IPS-15b (cell line): Measurements from ENCODE around the gene YIPF5.

ENCODE experiments used
- H3K27me3 ChIP-seq: one replicate; pipeline ENCODE4 v1.6.1; 2013; ENCODE audit warnings: low read length; ENCODE audit not compliant: control insufficient read depth, insufficient read depth
- H3K36me3 ChIP-seq: one replicate; pipeline ENCODE4 v1.6.1; 2013; ENCODE audit warnings: low read length; ENCODE audit not compliant: control insufficient read depth, insufficient read depth
- H3K4me1 ChIP-seq: one replicate; pipeline ENCODE4 v1.6.1; 2013; ENCODE audit warnings: mild to moderate bottlenecking, low read length; ENCODE audit not compliant: control insufficient read depth, insufficient read depth
- H3K4me3 ChIP-seq: one replicate; pipeline ENCODE4 v1.5.1; 2013; ENCODE audit warnings: low read depth, low read length
- H3K9ac ChIP-seq: one replicate; pipeline ENCODE4 v1.6.1; 2013; ENCODE audit warnings: low read depth, mild to moderate bottlenecking, low read length
- H3K9me3 ChIP-seq: one replicate; pipeline ENCODE4 v1.6.1; 2013; ENCODE audit warnings: mild to moderate bottlenecking, low read length; ENCODE audit not compliant: control insufficient read depth, insufficient read depth

YIPF5 gene

GRCh38 chr5:144198386-144198785 is 27.9 kb upstream of the YIPF5 start:
- Histone ChIP-seq H3K4me3 (no peak overlapping the region), H3K36me3 (no peaks in the 10 kb centered on the region), H3K27me3 (no peaks in the 10 kb centered on the region), H3K9me3 (no peaks in the 10 kb centered on the region), H3K9ac (no peak overlapping the region), H3K4me1 (no peaks in the 10 kb centered on the region)

DNA sequence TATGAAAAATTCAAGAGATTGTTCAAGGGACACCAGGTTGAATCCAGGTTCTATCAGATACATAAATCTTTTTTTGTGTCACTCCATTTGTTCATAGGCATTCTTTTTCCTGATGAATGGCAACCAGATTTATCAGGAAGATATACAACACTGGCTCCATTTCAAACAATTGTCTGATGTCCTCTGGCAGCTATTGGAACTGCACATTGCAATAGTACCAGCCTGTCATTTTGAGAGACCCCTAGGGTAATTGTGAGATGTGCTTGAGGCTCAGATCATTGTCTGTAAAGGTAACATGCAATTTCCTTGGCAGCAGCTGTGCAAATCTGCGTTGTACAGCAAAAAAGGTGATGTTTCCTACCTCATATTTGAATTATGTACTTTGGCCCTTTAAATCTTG is 26.2 kb upstream of the YIPF5 start:
- no peaks in the 10 kb centered on the region for H3K4me1 ChIP-seq
- no peaks in the 10 kb centered on the region for H3K36me3 ChIP-seq
- no peak overlapping the region for H3K9ac ChIP-seq
- no peaks in the 10 kb centered on the region for H3K27me3 ChIP-seq
- H3K4me3 ChIP-seq: no peak overlapping the region
- no peaks in the 10 kb centered on the region for H3K9me3 ChIP-seq

DNA sequence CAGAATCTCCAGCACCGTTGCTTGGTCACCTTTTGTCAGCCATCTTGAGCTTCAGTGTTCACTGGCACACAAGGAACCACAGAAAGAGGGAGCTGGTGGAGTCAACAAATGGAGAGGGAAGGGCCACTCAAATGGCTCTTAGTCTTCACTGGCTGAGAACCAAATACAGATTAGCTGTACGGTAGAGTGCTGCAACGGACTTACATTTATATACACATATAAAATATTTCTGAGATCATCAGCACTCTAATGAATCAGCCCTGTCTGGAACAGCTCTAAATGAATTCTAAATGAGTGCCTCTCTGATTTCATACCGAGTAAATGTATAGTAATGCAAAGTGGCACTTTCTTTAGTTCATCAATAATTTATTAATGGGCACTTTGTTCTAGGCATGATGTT is 25.0 kb upstream of the YIPF5 start:
- Histone ChIP-seq H3K9me3 (no peaks in the 10 kb centered on the region), H3K4me3 (no peak overlapping the region), H3K36me3 (no peaks in the 10 kb centered on the region), H3K27me3 (no peaks in the 10 kb centered on the region), H3K4me1 (no peaks in the 10 kb centered on the region), H3K9ac (no peak overlapping the region)

GRCh38 chr5:144194144-144194543 is 23.7 kb upstream of the YIPF5 start:
- H3K27me3 ChIP-seq: no peaks in the 10 kb centered on the region
- H3K4me3 ChIP-seq: no peak overlapping the region

DNA sequence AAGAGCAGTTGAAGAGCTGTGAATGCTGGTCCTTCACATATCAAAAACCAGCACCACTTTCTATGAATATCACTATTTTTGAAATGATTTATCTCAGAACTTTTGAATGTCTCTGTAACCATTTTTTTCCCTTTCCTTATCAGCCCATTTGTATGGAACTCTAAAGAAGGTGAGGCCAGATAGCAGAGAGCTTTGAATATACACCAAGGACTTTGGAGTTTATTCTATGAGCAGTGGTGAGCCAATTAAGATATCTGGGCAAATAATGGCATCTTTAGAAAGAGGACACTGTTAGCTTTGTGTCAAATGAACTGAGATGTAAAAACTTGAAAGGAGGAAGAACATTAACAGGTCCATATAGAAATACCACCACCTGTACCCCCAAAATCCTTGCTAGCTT is 22.2 kb upstream of the YIPF5 start:
- no peak overlapping the region for H3K9ac ChIP-seq
- H3K4me1 ChIP-seq: no peaks in the 10 kb centered on the region
- H3K36me3 ChIP-seq: no peaks in the 10 kb centered on the region
- no peak overlapping the region for H3K4me3 ChIP-seq
- no peaks in the 10 kb centered on the region for H3K27me3 ChIP-seq
- H3K9me3 ChIP-seq: no peaks in the 10 kb centered on the region

More at GRCh38 chr5:144194144-144194543, 23.7 kb upstream of the YIPF5 start:
- no peaks in the 10 kb centered on the region for H3K4me1 ChIP-seq
- H3K9me3 ChIP-seq: no peaks in the 10 kb centered on the region
- H3K9ac ChIP-seq: no peak overlapping the region
- no peaks in the 10 kb centered on the region for H3K36me3 ChIP-seq

GRCh38 chr5:144191998-144192397 is 21.5 kb upstream of the YIPF5 start:
- no peaks in the 10 kb centered on the region for H3K36me3 ChIP-seq
- H3K9me3 ChIP-seq: no peaks in the 10 kb centered on the region
- no peaks in the 10 kb centered on the region for H3K27me3 ChIP-seq
- H3K4me3 ChIP-seq: no peak overlapping the region
- H3K4me1 ChIP-seq: no peaks in the 10 kb centered on the region
- no peak overlapping the region for H3K9ac ChIP-seq

DNA sequence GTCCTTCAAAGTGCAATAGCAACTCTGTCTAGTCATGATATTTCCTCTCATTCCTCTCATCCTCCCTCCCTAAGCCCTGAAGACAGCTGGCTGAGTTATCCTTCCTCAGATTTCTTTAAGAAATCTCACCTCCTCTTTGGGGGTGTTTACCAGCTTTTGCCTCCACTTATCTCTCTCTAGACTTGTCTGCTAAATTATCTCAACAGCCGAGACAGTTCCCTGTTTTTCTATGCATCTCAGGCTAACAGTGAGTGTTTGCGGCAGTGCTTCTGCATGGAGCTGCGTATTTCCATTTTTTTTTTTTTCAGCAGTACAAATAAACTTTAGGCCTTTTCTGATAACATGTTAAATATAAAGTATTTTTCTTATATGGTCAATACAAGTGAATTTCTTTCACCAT is 21.1 kb upstream of the YIPF5 start:
- H3K36me3 ChIP-seq: no peaks in the 10 kb centered on the region
- no peak overlapping the region for H3K4me3 ChIP-seq
- no peaks in the 10 kb centered on the region for H3K9me3 ChIP-seq
- H3K9ac ChIP-seq: no peak overlapping the region
- H3K27me3 ChIP-seq: no peaks in the 10 kb centered on the region
- no peaks in the 10 kb centered on the region for H3K4me1 ChIP-seq

DNA sequence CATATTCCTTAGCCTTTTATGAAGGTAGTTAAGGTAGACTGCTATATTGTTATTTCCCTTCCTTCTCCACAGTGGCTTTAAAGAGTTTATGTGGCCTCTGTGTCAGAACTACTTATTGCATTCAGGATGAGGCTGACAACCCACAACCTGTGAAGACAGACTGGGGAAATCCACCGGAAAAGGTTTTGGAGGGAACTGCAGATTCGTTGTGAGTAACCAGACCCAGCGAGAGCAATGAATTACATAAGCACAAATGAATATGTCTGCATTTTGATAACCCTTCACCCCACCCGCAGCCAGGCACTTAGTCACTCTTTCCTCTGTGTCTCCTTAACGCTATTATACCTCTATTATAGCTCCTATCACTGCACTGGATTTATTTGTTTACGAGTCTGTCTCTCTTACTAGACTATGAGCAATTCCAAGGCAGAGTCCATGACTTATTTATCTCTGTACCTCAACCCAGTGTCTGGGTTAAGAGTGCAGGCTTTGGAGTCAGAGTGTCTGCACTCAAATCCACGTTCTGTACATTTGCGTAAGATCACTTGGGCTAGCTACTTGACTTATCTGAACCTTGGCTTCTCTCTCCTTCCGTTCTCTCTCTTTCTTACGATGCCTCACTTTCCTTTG is 19.5 kb upstream of the YIPF5 start:
- Histone ChIP-seq H3K36me3 (no peaks in the 10 kb centered on the region), H3K9me3 (no peaks in the 10 kb centered on the region), H3K4me3 (no peak overlapping the region), H3K27me3 (no peaks in the 10 kb centered on the region), H3K9ac (no peak overlapping the region), H3K4me1 (no peaks in the 10 kb centered on the region)

DNA sequence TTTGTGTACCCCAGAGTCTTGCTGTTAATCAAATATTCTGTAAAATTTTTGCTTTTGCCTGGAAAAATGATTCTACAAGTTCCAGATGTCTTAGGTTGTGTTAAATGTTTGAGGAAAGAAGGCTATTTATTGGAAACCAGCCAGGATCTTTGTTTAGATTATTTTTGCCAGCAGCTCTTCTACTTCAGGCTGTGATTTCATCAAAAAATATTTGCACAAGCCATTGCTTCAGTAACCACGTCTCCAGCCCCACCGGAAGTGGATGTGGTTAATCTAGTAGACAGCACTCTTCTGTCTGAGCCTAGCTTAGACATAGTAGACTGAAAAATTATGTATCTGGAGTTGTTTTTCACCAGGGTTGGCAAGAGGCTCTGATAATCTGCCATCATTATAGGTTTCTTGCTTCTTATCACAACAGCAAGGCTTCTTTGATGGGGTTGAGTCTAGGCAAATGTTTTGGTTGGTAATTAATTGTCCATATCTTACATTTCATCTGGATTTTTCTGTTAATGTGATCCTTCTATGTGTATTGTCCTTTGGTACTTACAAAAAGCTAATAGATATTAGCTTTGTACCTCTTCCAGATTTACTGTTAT is 17.3 kb upstream of the YIPF5 start:
- Histone ChIP-seq H3K9ac (no peak overlapping the region), H3K36me3 (no peaks in the 10 kb centered on the region), H3K9me3 (no peaks in the 10 kb centered on the region), H3K4me1 (no peaks in the 10 kb centered on the region), H3K27me3 (no peaks in the 10 kb centered on the region), H3K4me3 (no peak overlapping the region)

GRCh38 chr5:144183254-144183889 is 12.9 kb upstream of the YIPF5 start:
- Histone ChIP-seq H3K4me1 (no peaks in the 10 kb centered on the region), H3K9ac (no peak overlapping the region), H3K36me3 (no peaks in the 10 kb centered on the region), H3K4me3 (no peak overlapping the region), H3K27me3 (no peaks in the 10 kb centered on the region), H3K9me3 (no peaks in the 10 kb centered on the region)

GRCh38 chr5:144179226-144179625 is 8.8 kb upstream of the YIPF5 start:
- Histone ChIP-seq H3K4me1 (no peaks in the 10 kb centered on the region), H3K27me3 (no peaks in the 10 kb centered on the region), H3K36me3 (no peaks in the 10 kb centered on the region)

DNA sequence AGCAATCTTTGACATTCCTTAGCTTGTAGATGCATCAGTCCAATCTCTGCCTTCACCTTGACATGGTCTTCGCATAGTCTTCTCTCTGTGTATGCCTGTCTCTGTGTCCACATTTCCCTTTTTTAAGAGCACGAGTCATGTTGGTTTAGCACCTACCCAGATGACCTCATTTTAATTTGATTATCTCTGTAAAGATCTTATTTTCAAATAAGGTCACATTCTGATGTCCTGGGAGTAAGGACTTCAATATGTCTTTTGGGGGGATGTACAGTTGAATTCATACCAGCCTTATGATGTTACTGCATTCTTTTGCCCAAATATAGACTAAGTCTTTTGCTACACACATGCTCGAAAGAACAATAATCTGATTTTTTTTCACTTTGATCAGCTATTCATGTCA is 7.1 kb upstream of the YIPF5 start:
- Histone ChIP-seq H3K4me1 (no peaks in the 10 kb centered on the region), H3K36me3 (no peaks in the 10 kb centered on the region), H3K9me3 (no peaks in the 10 kb centered on the region), H3K27me3 (no peaks in the 10 kb centered on the region), H3K4me3 (no peak overlapping the region), H3K9ac (no peak overlapping the region)

More at GRCh38 chr5:144179226-144179625, 8.8 kb upstream of the YIPF5 start:
- H3K9ac ChIP-seq: no peak overlapping the region
- H3K9me3 ChIP-seq: no peaks in the 10 kb centered on the region
- no peak overlapping the region for H3K4me3 ChIP-seq
